Memory B cell (primary cell): ENCODE data around the gene SETDB1.

Experiments used
- ATAC-seq: fragments of 150-1000 bp; cut with Tn5 transposase; 2 replicates; pipeline ENCODE4 v1.10.0; 2021; ENCODE audit warnings: low read depth, mild to moderate bottlenecking, moderate library complexity
- DNase-seq, 2 donors: peaks; one replicate each; pipeline ENCODE4 v3.0.0; 2022; ENCODE audit warnings: low spot score in 2 of 2
- H3K27ac Mint-ChIP-seq: one replicate; pipeline ENCODE4 v1.8.0; 2022; ENCODE audit warnings: mild to moderate bottlenecking, moderate library complexity, mixed read lengths
- H3K27me3 Mint-ChIP-seq: one replicate; pipeline ENCODE4 v1.8.0; 2022; ENCODE audit warnings: mixed read lengths
- H3K36me3 Mint-ChIP-seq: one replicate; pipeline ENCODE4 v1.8.0; 2022; ENCODE audit warnings: mild to moderate bottlenecking, mixed read lengths
- H3K4me1 Mint-ChIP-seq: one replicate; pipeline ENCODE4 v1.8.0; 2022; ENCODE audit warnings: mixed read lengths
- H3K4me3 Mint-ChIP-seq: one replicate; pipeline ENCODE4 v1.8.0; 2022; ENCODE audit warnings: mild to moderate bottlenecking, moderate library complexity, mixed read lengths
- H3K9me3 Mint-ChIP-seq: one replicate; pipeline ENCODE4 v1.8.0; 2022; ENCODE audit warnings: mixed read lengths

The SETDB1 gene

GRCh38 chr1:150997126-150997872 lies 71.1 kb downstream of the SETDB1 start:
- Mint-ChIP-seq H3K27ac (no peak overlapping the region), H3K4me3 (no peak overlapping the region), H3K36me3 (peaks cover 12% of the 10 kb centered on the region), H3K27me3 (no peaks in the 10 kb centered on the region), H3K9me3 (no peaks in the 10 kb centered on the region), H3K4me1 (peaks cover 2% of the 10 kb centered on the region)
- DNase-seq (no peak), ATAC-seq (no peak)

GRCh38 chr1:150997949-150998348 lies 71.8 kb downstream of the SETDB1 start:
- Mint-ChIP-seq H3K4me3 (no peak overlapping the region), H3K9me3 (no peaks in the 10 kb centered on the region), H3K27me3 (no peaks in the 10 kb centered on the region), H3K4me1 (peaks cover 8% of the 10 kb centered on the region), H3K27ac (no peak overlapping the region), H3K36me3 (peaks cover 12% of the 10 kb centered on the region)
- ATAC-seq, result no peak
- DNase-seq, result no peak

GRCh38 chr1:150999051-150999674 lies 73.0 kb downstream of the SETDB1 start:
- no peak for DNase-seq
- peaks cover 12% of the 10 kb centered on the region for H3K36me3 Mint-ChIP-seq

GRCh38 chr1:150999926-151000325 lies 73.8 kb downstream of the SETDB1 start:
- no peak overlapping the region for H3K4me3 Mint-ChIP-seq
- ATAC-seq, result no peak
- H3K27ac Mint-ChIP-seq, result no peak overlapping the region
- peaks cover 12% of the 10 kb centered on the region for H3K36me3 Mint-ChIP-seq
- H3K9me3 Mint-ChIP-seq, result no peaks in the 10 kb centered on the region
- H3K27me3 Mint-ChIP-seq, result no peaks in the 10 kb centered on the region
- DNase-seq, result no peak
- peaks cover 10% of the 10 kb centered on the region for H3K4me1 Mint-ChIP-seq

More at GRCh38 chr1:150999051-150999674, 73.0 kb downstream of the SETDB1 start:
- Mint-ChIP-seq H3K9me3 (no peaks in the 10 kb centered on the region), H3K27ac (no peak overlapping the region), H3K27me3 (no peaks in the 10 kb centered on the region), H3K4me1 (peaks cover 10% of the 10 kb centered on the region), H3K4me3 (no peak overlapping the region)
- no peak for ATAC-seq

GRCh38 chr1:151000408-151000807 lies 74.2 kb downstream of the SETDB1 start:
- no peak for DNase-seq
- no peak overlapping the region for H3K27ac Mint-ChIP-seq
- H3K27me3 Mint-ChIP-seq, result no peaks in the 10 kb centered on the region
- ATAC-seq, result no peak
- peaks cover 12% of the 10 kb centered on the region for H3K36me3 Mint-ChIP-seq
- H3K9me3 Mint-ChIP-seq, result no peaks in the 10 kb centered on the region
- no peak overlapping the region for H3K4me3 Mint-ChIP-seq
- H3K4me1 Mint-ChIP-seq, result peaks cover 12% of the 10 kb centered on the region

- Mint-ChIP-seq H3K4me1 (peaks cover 21% of the 10 kb centered on the region), H3K27me3 (no peaks in the 10 kb centered on the region), H3K4me3 (no peak overlapping the region), H3K9me3 (no peaks in the 10 kb centered on the region), H3K36me3 (peaks cover 12% of the 10 kb centered on the region), H3K27ac (no peak overlapping the region)
- no peak for DNase-seq
- ATAC-seq, result no peak
These were observed 75.4 kb downstream of the SETDB1 start for GRCh38 chr1:151001602-151002001.

- no peaks in the 10 kb centered on the region for H3K9me3 Mint-ChIP-seq
- peaks cover 25% of the 10 kb centered on the region for H3K4me1 Mint-ChIP-seq
- no peak overlapping the region for H3K4me3 Mint-ChIP-seq
- no peaks in the 10 kb centered on the region for H3K27me3 Mint-ChIP-seq
- DNase-seq (no peak), ATAC-seq (no peak)
- H3K27ac Mint-ChIP-seq, result no peak overlapping the region
- peaks cover 12% of the 10 kb centered on the region for H3K36me3 Mint-ChIP-seq
These were observed 75.9 kb downstream of the SETDB1 start for GRCh38 chr1:151002051-151002450.

- no peak for DNase-seq
- no peak overlapping the region for H3K27ac Mint-ChIP-seq
- H3K9me3 Mint-ChIP-seq, result no peaks in the 10 kb centered on the region
- H3K4me1 Mint-ChIP-seq, result peaks cover 30% of the 10 kb centered on the region
- ATAC-seq, result no peak
- H3K27me3 Mint-ChIP-seq, result no peaks in the 10 kb centered on the region
- peaks cover 9% of the 10 kb centered on the region for H3K36me3 Mint-ChIP-seq
- no peak overlapping the region for H3K4me3 Mint-ChIP-seq
These were observed 76.4 kb downstream of the SETDB1 start for GRCh38 chr1:151002611-151003010.

GRCh38 chr1:151003180-151003579 lies 77.0 kb downstream of the SETDB1 start:
- Mint-ChIP-seq H3K27ac (no peak overlapping the region), H3K27me3 (no peaks in the 10 kb centered on the region), H3K4me3 (no peak overlapping the region), H3K36me3 (peaks cover 9% of the 10 kb centered on the region), H3K4me1 (peaks cover 35% of the 10 kb centered on the region), H3K9me3 (no peaks in the 10 kb centered on the region)
- ATAC-seq, result no peak
- no peak for DNase-seq

- Mint-ChIP-seq H3K27me3 (no peaks in the 10 kb centered on the region), H3K36me3 (peaks cover 6% of the 10 kb centered on the region), H3K27ac (peak overlapping the region; percentile 98), H3K4me1 (peaks cover 44% of the 10 kb centered on the region), H3K4me3 (peak overlapping the region; percentile 100), H3K9me3 (no peaks in the 10 kb centered on the region)
- ATAC-seq, result no peak
- DNase-seq, result no peak
These were observed 79.7 kb downstream of the SETDB1 start for GRCh38 chr1:151005729-151006319.

GRCh38 chr1:151006327-151007052 lies 80.3 kb downstream of the SETDB1 start, which contains the start of gene MINDY1:
Gene MINDY1, minus strand, starts transcription at chr1:151006902. Its CDS starts 4,285 bp downstream, at chr1:151002617.
- peak within 1 kb of the TSS; percentile 100 for H3K4me3 Mint-ChIP-seq
- H3K9me3 Mint-ChIP-seq, result no peaks in the 10 kb centered on the region
- H3K4me1 Mint-ChIP-seq, result peaks cover 44% of the 10 kb centered on the region
- ATAC-seq, result peak; percentile 27
- peak; percentile 30 to 32 for DNase-seq
- peaks cover 5% of the 10 kb centered on the region for H3K36me3 Mint-ChIP-seq
- no peaks in the 10 kb centered on the region for H3K27me3 Mint-ChIP-seq
- H3K27ac Mint-ChIP-seq, result peak within 1 kb of the TSS; percentile 98

GRCh38 chr1:151007853-151008243 lies 81.7 kb downstream of the SETDB1 start:
- peak overlapping the region; percentile 100 for H3K4me3 Mint-ChIP-seq

GRCh38 chr1:151008244-151009205 lies 82.4 kb downstream of the SETDB1 start, which contains the start of gene PRUNE1:
Gene PRUNE1, plus strand, starts transcription at chr1:151008449. Its CDS starts 184 bp downstream, at chr1:151008633.
- Mint-ChIP-seq H3K27ac (peak within 1 kb of the TSS; percentile 98), H3K4me3 (peak within 1 kb of the TSS; percentile 100), H3K9me3 (no peaks in the 10 kb centered on the region), H3K36me3 (peaks cover 4% of the 10 kb centered on the region), H3K4me1 (peaks cover 41% of the 10 kb centered on the region), H3K27me3 (no peaks in the 10 kb centered on the region)
- peak; percentile 91 to 94 for DNase-seq
- ATAC-seq, result peak; percentile 89

More at GRCh38 chr1:151007853-151008243, 81.7 kb downstream of the SETDB1 start:
- Mint-ChIP-seq H3K4me1 (peaks cover 40% of the 10 kb centered on the region), H3K27ac (peak overlapping the region; percentile 98), H3K36me3 (peaks cover 2% of the 10 kb centered on the region), H3K9me3 (no peaks in the 10 kb centered on the region), H3K27me3 (no peaks in the 10 kb centered on the region)
- peak in 1 of 2 donors; percentile 22 for DNase-seq
- ATAC-seq, result peak; percentile 0
